ENCODE measurements around the gene RGS3.
"Not testable (repeated sequence)": the region's sequence is repeated elsewhere in the genome, so short reads cannot be mapped to it uniquely, and the experiment has no call there.

RGS3 gene

DNA sequence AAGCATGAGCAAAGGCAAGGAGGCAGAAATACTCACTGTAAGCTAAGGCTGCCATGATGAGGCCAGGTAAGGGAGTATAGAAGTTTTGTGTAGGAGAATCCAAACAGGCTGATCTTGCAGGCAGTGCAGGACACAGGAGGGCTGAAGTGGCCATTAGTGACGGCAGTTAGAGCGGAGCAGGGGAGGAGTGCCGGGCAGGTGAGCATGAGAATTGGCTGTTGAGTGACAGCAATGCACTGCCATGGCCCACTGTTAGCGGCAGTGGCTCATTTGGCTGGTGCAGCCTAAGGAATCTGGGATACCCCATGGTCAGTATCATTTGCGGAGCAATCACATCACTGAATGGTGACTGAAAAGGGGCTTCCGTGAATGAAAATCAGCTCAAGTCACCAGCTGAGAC lies 22.8 kb downstream of the RGS3 start:
- DNase-seq (ENCODE audit: insufficient read length, low spot score): no peak
- no peak for FAIRE-seq

DNA sequence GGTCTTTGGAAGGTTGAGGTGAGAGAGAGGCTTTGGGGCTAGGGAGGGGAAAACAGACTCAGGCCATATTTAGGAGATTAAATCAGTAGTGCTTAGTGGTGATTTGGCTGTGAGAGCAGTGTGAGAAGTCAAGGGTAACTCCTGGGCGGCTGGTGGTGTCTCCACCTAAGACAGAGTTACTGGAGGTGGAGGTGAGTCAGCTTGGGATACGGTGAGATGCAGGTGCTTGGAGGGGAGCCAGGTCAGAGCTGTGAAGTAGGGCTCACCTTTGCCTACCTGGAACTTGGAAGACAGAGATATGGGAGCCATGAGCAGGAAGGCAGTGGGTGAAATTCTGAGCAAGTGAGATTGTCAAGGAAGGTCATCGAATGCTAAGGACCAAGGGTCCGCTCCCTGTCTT lies 24.5 kb downstream of the RGS3 start:
- FAIRE-seq: no peak
- no peak for DNase-seq (ENCODE audit: insufficient read length, low spot score)

DNA sequence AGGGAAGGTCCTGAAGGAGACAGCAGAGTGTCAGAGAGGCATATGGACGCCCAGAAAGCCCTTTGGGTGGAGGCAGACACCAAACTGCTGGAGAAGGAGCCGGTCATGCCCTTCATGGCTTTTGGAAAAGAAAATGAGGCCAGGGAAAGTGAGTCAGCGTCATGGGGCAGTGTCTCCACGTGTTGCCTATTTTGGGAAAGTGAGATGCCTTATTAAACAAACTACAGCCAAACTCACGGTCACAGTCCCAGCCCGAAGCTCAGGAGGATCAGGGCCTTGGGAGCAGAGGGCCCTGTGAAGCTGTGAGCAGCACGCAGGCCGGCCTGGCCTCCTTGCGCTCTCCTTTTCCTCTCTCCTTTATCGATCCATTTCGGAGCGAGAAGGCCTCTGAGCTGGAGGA lies 25.0 kb downstream of the RGS3 start:
- no peak for DNase-seq (ENCODE audit: insufficient read length, low spot score)
- no peak for FAIRE-seq

DNA sequence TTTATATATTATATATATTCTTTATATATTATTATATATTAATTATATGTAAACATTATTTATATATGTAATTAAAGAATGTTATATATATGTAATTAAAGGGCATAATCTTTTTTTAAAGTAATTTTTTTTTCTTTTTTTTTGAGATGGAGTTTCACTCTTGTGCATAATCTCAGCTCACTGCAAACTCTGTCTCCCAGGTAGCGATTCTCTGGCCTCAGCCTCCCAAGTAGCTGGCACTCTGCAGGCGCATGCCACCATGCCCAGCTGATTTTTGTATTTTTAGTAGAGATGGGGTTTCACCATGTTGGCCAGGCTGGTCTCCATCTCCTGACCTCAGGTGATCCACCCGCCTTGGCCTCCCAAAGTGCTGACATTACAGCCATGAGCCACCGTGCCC lies 27.6 kb downstream of the RGS3 start:
- FAIRE-seq; DNase-seq (ENCODE audit: insufficient read length, low spot score): not testable (repeated sequence)

DNA sequence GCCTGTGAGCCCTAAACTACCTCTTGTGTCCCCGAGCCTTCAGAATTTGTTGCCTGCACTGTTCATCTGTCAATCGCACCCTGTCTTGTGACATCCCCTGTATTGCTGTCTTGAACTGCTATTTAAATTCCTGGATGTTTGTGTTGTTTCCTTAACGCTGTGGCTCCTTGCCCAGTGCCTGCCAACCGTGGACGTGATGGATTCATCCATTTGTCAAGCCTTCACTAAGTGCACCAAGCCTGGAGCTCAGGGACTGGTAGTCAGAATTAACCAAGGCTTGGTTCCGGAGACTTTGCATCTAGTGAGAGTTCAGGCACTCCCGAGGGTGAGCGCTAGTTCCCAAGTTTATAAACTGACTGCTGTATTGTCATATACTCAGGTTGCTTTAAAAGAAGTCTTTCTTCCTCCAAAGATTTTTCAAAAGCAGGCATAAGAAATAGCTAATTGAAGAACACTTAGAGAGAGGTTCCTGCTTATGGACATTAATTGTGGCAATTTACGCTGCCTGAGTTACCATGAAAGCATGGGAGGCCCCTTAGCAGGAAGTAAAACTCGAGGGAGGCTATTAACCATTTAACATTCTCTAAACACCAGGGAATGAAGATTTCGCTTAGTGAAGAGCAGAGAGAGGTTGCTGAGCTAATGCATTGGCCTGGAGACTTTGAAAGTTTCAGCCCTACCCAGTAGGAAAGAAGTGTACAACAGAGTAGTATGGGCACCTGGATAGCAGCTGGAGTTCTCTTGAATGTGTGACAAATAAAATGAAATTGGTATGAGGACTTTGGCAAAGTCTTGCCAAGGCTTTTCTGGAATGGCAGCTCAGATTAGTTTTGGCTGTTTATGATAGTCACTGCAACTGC lies 29.0 kb downstream of the RGS3 start:
- FAIRE-seq (no peak), DNase-seq (ENCODE audit: insufficient read length, low spot score) (no peak)

DNA sequence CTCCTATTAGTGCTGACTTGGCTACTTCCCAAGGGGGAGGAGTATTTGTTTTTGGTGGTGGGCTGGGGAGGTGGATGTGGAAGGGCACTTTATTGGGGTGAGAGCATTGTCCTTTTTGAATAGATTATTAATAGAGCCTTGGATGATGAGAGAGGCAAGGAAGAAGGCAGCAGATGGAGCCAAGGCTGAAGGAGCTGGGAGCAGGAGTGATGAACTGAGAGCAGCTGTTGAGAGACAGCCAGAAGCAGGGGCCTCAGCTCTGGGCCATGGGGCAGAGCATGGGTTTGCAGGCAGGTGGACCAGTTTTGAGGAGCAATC lies 29.6 kb downstream of the RGS3 start:
- DNase-seq (ENCODE audit: insufficient read length, low spot score) (no peak), FAIRE-seq (no peak)

DNA sequence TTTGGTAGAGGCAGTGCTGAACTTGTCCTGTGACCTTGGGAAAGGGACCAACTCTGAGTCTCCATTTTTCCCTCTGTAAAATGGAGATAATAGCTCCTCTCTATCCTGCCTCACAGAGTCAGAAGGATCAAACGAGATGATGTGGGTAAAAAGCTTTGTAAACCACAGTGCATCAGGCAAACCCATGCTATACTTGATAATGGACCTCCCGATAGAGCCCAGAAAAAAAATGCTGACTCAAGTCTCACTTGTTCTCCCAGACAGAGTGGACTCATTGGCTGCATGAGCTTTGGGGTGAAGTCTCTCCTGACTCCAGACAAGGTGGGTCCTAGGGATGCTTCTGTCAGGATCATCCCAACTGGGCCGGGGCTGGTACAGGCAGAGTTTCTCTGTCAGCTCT lies 32.0 kb downstream of the RGS3 start:
- DNase-seq (ENCODE audit: insufficient read length, low spot score): no peak
- FAIRE-seq: no peak

DNA sequence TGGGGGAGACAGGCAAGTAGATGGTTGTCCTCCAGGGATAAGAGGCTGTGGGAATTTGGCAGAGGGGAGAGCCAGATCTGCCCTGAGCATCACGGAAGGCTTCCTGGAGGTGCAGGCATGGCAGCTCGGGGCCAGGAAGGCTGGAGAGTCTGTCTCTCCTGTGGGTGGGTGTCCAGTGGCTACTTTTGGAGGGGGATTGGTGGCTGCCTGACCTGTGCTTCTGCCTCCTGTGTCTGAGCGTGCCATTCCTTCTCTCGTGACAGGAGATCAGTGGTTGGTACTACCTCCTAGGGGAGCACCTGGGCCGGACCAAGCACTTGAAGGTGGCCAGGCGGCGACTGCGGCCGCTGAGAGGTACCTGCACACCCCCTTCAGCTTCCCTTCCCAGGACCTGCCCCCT lies 33.5 kb downstream of the RGS3 start:
- DNase-seq (ENCODE audit: insufficient read length, low spot score) (no peak), FAIRE-seq (no peak)

DNA sequence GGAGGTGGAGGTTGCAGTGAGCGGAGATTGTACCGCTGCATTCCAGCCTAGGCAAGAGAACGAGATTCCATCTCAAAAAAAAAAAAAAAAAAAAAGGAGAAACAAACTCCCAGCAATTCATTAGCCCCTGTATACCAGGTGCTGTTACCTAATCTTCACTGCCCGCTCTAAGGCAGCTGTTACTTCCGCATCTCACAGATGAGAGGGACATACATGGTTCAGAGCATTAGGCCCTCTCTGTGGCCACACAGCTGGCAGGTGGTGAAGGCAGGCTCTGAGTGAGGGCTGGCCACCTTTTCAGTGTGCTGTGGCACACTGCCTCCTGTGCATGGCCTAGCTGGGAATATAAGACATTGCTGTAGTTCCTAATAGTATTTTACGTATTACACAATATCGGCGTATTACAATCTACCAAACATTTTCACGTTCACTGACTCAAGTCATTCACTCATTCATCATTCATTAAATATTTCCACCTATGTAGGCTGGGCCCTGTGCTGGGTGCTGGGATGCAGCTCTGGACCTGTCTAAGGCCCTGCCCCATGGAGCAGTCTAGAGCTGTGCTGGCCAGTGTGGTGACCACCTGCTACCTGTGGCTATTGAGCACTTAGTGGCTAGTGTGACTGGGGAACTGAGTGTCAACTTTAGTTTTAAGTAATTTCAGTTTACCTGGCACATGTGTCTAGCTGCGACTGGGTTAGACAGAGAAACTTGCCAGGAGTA lies 35.8 kb downstream of the RGS3 start:
- DNase-seq (ENCODE audit: insufficient read length, low spot score) (no peak), FAIRE-seq (no peak)

DNA sequence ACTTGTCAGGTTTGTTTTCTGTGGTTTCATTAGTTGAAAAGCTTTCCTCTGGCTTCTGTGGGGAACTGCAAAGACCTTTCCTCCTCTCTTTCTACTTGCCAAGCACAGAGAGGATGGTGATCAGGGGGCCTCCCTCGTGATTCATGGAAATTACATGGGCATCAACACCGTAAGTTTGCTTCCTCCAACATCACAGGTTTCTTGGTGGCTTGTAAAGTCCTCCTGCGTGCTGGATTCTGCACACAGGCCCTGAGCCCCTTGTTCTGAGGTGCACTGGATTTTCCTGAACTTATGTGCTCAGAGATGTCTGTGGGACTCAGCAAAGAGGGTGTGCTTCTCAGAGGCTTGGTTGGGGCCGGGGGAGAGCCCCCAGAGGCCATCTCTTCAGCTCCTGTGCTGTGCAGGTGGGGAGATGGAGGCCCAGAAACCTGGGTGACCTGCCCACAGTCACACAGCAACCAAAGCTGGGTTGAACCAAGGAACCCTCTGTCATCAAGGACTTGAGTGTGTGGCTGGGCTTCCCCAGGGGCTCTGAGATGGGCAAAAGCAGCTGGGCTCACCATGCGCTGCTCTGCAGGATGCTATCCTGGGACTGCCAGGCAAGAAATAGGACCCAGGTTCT lies 36.5 kb downstream of the RGS3 start:
- FAIRE-seq (no peak), DNase-seq (ENCODE audit: insufficient read length, low spot score) (no peak)

DNA sequence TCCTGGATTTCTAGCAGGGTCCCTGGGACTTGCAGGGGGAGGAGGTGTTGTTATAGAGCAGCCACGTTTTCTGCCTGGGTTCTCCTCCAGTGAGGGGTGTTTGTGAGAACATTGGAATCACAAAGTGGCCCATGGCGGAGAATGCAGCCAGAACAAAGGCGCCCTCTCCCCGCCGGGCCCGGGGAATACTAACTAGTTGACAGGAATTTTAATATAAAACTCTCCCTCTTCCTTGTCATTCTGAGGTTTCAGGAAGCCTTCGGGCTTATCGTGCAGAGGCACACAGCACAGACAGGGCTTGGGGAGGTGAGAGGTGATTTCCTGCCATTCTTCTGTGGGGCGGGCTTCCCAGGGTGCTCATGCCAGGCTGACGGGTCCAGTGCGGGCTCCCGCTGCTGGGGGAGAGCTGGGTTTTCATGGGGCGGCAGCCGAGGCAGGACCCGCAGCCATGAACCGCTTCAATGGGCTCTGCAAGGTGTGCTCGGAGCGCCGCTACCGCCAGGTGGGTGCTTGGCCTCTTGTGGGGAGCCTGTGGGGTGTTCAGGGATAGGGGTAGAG lies 37.7 kb downstream of the RGS3 start:
- no peak for FAIRE-seq
- no peak for DNase-seq (ENCODE audit: insufficient read length, low spot score)

DNA sequence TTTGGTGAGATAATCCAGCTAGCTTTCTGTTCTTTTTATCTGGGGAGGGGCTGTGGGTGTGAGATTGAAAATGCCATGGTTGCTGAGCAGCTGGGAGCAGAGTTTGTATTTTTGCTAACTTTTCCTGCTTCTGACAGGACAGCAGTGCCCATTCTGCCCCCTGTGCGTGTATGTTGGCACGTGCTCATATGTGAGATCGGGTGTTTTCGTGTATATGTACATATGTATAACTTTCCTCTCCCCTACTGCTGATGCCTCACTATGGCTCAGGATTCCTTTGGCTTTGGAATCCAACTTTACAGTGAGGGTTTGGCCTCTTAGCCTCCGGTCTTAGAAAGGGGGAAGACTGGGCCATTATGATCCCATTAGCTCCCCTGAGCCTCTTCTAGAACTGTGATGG lies 38.3 kb downstream of the RGS3 start:
- FAIRE-seq: no peak
- no peak for DNase-seq (ENCODE audit: insufficient read length, low spot score)

DNA sequence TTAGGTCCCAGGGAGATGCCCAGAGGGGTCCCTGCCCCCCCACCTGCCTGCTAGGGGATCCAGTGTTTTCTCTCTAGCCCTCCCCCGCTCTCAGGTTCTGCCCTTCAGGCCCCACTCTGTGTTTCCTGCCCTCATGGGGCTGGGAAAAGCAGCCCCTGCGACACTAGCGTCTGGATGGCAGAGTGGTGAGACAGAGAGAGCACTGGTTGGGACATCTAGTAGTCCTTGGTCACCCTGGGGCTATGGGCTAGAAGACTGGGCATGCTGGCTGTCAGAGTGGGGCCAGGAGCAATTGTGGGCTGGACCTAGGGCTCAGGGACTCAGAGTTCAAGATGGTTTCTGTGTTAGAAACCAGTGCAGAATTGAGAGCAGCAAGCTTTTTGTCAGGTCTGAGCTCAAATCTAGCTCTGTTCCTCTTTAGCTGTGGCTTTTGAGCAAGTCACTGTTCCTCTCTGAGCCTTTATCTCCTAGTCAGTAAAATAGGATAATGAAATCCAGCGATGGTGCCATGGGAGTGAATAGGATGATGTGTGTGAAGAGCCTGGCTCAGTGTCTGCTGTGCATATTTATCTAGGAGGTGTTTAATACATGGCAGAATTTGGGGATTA lies 39.0 kb downstream of the RGS3 start:
- no peak for FAIRE-seq
- DNase-seq (ENCODE audit: insufficient read length, low spot score): no peak

DNA sequence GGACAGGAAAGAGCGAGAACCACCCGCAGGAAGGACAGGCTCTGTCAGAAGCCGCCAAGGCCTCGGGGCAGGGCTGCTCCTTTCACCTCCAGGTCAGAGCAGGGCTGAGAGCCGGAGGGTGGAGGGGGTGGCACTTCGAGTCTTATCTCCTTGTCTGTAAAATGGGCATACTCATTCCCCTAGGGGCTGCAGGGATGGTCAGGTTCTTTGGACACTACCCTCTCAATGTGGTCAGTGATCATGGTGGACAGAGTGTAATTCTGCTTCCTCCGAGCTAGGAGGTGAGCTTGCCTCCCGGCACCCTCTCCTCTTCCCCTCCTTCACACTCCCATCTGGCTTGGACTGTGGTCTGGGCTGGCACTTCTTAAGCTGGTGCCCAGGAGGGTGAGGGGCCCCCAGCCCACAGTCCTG lies 39.6 kb downstream of the RGS3 start:
- no peak for FAIRE-seq
- DNase-seq (ENCODE audit: insufficient read length, low spot score): no peak

DNA sequence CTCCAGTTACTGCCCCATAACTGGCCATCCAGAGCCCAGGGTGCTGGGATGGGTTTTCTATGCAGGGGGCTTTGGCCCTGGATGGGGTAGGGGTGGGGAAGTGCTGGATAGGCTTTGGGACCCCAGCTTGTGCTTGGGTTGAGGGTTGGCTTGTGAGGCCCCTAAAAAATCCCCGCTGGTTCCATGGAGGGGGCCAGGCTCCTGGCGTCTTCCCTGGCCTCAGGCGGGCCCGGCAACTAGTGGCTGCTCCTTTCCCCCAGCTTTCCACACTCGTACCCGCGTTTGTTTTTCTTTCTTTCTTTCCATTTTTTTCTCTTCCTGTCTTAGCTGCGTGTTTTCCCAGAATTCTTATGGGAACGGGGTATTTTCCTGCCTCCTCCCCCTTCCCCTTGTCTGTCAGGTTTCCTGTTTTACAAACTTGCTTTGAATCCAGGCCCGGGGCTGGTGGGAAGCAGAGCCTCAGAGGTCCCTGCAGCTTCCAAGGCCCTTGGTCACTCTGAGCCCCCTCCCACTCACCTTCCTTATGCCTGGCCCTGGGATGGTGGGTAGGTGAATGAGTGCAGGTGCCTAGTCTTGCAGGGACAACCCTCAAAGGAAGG lies 40.2 kb downstream of the RGS3 start:
- DNase-seq (ENCODE audit: insufficient read length, low spot score) (no peak), FAIRE-seq (no peak)

DNA sequence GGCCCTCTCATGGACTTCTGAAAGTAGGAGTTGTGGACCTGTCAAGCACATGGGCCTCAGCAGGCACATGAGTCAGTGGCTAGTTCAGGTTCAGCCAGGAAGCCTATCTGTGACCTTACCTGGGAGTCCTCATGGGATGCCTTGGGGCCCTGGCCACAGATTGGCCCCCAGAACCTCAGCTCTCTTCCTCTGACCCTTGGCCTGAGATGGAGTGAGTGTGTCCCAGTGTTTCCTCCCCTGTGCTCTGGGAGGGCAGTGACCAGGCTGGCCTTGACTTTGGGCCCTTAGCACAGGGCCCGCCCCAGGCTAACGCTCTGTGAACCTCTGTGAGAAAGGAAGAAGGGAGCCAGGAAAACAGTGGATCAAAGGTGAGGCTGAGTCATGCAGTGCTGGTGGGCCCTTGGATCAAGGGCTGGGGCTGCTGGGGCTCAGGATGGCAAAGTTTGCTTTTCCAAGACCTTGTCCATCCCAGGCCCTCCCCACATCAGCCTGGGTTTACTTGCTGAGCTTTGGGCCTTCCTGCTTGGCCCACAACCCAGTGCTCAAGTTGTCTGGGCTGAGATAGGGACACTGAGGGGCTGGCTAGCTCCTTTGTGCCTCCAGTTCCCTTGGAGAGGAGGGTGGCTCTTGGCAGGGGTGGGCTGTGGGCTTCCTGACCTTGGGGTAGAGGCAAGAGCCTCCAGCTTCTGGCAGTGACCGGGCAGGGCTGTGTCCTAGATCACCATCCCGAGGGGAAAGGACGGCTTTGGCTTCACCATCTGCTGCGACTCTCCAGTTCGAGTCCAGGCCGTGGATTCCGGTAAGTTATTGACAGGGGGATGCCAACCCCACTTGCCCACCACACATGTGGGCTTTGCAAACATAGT lies 41.4 kb downstream of the RGS3 start:
- DNase-seq (ENCODE audit: insufficient read length, low spot score): no peak
- no peak for FAIRE-seq

DNA sequence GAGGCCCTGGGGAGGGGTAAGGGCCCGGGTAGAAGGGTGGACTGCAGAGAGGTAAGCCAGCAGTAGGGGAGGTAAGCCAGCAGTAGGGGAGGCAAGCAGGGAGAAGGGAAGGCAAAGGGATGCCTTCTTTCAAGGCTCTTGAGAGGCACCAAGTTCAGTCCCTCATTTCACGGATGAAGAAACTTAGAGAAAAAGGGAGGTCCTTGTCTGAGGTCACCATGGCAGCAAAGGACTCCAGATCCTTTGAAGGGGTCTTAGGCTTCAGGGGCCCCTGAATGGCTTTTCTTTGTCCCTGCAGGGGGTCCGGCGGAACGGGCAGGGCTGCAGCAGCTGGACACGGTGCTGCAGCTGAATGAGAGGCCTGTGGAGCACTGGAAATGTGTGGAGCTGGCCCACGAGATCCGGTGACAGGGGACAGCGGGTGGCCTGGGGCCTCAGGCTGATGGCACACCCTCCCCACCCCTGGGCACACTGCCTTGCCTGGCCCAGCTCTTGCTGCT lies 42.6 kb downstream of the RGS3 start:
- FAIRE-seq: no peak
- DNase-seq (ENCODE audit: insufficient read length, low spot score): no peak

DNA sequence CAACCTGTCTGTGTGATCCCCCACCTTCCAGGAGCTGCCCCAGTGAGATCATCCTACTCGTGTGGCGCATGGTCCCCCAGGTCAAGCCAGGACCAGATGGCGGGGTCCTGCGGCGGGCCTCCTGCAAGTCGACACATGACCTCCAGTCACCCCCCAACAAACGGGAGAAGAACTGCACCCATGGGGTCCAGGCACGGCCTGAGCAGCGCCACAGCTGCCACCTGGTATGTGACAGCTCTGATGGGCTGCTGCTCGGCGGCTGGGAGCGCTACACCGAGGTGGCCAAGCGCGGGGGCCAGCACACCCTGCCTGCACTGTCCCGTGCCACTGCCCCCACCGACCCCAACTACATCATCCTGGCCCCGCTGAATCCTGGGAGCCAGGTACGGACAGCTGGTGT lies 43.7 kb downstream of the RGS3 start:
- FAIRE-seq: no peak
- DNase-seq (ENCODE audit: insufficient read length, low spot score): no peak

DNA sequence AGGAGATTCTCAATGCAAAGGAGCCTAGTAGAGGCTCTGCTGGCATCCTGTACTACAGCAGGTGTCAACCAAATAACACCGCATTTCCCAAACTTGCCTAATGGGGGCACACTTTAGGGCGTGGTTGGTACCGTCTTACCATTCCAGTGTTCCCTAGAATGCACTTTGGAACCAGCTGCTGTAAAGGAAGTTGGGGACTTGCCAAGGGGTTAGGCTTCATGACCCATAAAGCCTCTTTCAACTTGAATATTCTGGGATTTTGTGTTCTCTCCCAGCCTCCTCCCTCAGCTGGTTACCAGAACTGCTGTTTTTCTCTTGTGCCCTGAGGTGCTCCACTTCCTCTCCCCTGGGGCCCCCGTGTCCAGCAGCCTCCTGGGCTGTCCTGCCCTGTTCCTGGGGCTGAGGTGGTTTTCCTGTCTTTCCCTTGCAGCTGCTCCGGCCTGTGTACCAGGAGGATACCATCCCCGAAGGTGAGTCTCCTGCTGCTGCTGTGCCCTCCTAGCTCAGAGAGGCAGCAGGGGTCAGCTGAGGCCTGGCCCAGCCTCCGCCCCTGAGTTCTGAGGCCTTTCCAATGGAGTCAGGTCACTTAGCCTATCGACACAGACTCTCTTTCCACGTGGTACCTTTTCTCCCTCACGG lies 44.7 kb downstream of the RGS3 start:
- DNase-seq (ENCODE audit: insufficient read length, low spot score): no peak
- FAIRE-seq: no peak

Measured in GM19239 (cell line).